Measurements from ENCODE around the gene BEAN1.

Gene BEAN1

GRCh38 chr16:66528294-66528693 is 101.2 kb downstream of the BEAN1 start:
- DNase-seq = no peak

- no peak for DNase-seq
Observed at GRCh38 chr16:66529475-66529874, 102.4 kb downstream of the BEAN1 start.
